Gastrocnemius medialis (tissue), 4 donors: Measurements from ENCODE around the gene MICU1.

Experiments
- CTCF ChIP-seq, 5 experiments: fragments of 450-650 bp in 3 of 5; fragments of 200-600 bp in 2 of 5; sonication (generic) in 2 of 5; IDR thresholded peaks in 4 of 5; conservative IDR thresholded peaks in 1 of 5; 1 replicate in 4 of 5; 2 replicates in 1 of 5; pipeline ENCODE4 v1.5.1; 2016 to 2019; ENCODE audit warnings: antibody characterized with exemption in 5 of 5, mild to moderate bottlenecking in 3 of 5, moderate library complexity in 3 of 5
- POLR2A ChIP-seq, 2 donors: fragments of 450-650 bp; IDR thresholded peaks; one replicate each; pipeline ENCODE4 v1.6.1; 2017; ENCODE audit warnings: antibody characterized with exemption in 2 of 2, mild to moderate bottlenecking in 2 of 2, moderate library complexity in 2 of 2

- no peak for TF ChIP-seq CTCF (IDR thresholded peaks at IDR 0.05 in 4 of 5, conservative IDR thresholded peaks at IDR 0.05 in 1 of 5)
- no peak for TF ChIP-seq POLR2A (IDR thresholded peaks at IDR 0.05)
Measured at GRCh38 chr10:72539137-72539536, 86.7 kb downstream of the MICU1 start.
